Measurements from ENCODE around the gene LMBR1. TPM values are rescaled to one million over a fixed set of nuclear protein-coding genes. Genes with fewer than 3 reads are reported as not detected.

The LMBR1 gene
- total RNA-seq, 1 donor from 2014 or later, result 37.3 TPM

- no peaks in the 10 kb centered on the region for H3K36me3 Mint-ChIP-seq (ENCODE audit: low read depth)
- no peak for DNase-seq (ENCODE audit: low spot score)
- no peaks in the 10 kb centered on the region for H3K27me3 Mint-ChIP-seq (ENCODE audit: low read depth)
- no peak overlapping the region for H3K4me3 Mint-ChIP-seq (ENCODE audit: unreplicated experiment)
- TF ChIP-seq, protein P1, sequence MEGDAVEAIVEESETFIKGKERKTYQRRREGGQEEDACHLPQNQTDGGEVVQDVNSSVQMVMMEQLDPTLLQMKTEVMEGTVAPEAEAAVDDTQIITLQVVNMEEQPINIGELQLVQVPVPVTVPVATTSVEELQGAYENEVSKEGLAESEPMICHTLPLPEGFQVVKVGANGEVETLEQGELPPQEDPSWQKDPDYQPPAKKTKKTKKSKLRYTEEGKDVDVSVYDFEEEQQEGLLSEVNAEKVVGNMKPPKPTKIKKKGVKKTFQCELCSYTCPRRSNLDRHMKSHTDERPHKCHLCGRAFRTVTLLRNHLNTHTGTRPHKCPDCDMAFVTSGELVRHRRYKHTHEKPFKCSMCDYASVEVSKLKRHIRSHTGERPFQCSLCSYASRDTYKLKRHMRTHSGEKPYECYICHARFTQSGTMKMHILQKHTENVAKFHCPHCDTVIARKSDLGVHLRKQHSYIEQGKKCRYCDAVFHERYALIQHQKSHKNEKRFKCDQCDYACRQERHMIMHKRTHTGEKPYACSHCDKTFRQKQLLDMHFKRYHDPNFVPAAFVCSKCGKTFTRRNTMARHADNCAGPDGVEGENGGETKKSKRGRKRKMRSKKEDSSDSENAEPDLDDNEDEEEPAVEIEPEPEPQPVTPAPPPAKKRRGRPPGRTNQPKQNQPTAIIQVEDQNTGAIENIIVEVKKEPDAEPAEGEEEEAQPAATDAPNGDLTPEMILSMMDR (IDR thresholded peaks at IDR 0.05), result no peak
- peaks cover 19% of the 10 kb centered on the region for H3K4me1 Mint-ChIP-seq (ENCODE audit: low read depth)
- H3K9me3 Mint-ChIP-seq (ENCODE audit: low read depth), result no peaks in the 10 kb centered on the region
- H3K27ac Mint-ChIP-seq (ENCODE audit: unreplicated experiment), result no peak overlapping the region
Measured at GRCh38 chr7:156896388-156897022, 3.5 kb upstream of the LMBR1 start.

DNA sequence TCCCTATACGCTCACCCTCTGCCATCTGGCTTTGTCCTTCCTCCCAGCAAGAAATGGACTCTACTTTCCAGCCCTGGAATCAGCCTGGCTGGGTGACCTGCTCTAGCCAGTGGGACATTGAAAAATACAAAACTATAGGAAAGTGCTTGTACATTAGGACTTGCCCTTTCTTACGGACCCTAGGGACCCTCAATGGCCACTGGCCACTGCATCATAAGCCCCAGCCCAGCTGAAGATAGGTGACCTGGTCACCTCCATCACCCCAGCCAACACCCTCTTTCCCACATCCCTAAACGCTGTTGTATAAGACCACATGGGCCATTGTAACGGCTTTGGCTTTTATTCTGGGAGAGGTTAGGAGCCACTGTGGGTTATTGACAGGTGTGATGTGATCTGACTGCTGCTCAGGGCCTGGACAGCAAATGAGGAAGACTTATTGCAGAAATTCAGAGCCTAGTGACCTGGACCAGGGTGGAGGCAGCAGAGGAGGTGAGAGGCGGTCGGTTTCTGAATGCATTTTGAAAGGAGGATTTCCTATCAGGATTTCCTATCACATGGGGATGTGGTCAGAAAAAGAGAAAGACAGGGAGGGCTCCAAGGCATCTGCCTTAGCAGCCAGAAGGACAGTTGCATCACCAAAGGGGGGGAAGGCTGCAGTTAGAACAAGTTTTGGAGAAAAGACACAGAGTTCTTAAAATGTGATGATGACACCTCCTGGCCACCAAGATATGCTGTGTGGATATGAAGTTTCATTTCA is 2.2 kb upstream of the LMBR1 start:
- Mint-ChIP-seq H3K27me3 (ENCODE audit: low read depth) (no peaks in the 10 kb centered on the region), H3K4me1 (ENCODE audit: low read depth) (peaks cover 22% of the 10 kb centered on the region), H3K4me3 (ENCODE audit: unreplicated experiment) (peak overlapping the region; percentile 9), H3K27ac (ENCODE audit: unreplicated experiment) (no peak overlapping the region), H3K36me3 (ENCODE audit: low read depth) (no peaks in the 10 kb centered on the region), H3K9me3 (ENCODE audit: low read depth) (no peaks in the 10 kb centered on the region)
- no peak for DNase-seq (ENCODE audit: low spot score)
- TF ChIP-seq, protein P1 (IDR thresholded peaks at IDR 0.05), result no peak

GRCh38 chr7:156892081-156892800 is 742 bp downstream of the LMBR1 start:
- H3K4me3 Mint-ChIP-seq (ENCODE audit: unreplicated experiment), result peak overlapping the region; percentile 80
- H3K27ac Mint-ChIP-seq (ENCODE audit: unreplicated experiment), result peak overlapping the region; percentile 83
- TF ChIP-seq, protein P1 (IDR thresholded peaks at IDR 0.05), result no peak

GRCh38 chr7:156889746-156890145 is 3.2 kb downstream of the LMBR1 start:
- Mint-ChIP-seq H3K9me3 (ENCODE audit: low read depth) (no peaks in the 10 kb centered on the region), H3K27ac (ENCODE audit: unreplicated experiment) (no peak overlapping the region), H3K36me3 (ENCODE audit: low read depth) (no peaks in the 10 kb centered on the region), H3K4me1 (ENCODE audit: low read depth) (peaks cover 15% of the 10 kb centered on the region), H3K4me3 (ENCODE audit: unreplicated experiment) (no peak overlapping the region), H3K27me3 (ENCODE audit: low read depth) (no peaks in the 10 kb centered on the region)
- TF ChIP-seq, protein P1 (IDR thresholded peaks at IDR 0.05), result no peak
- DNase-seq (ENCODE audit: low spot score), result no peak

More at GRCh38 chr7:156892081-156892800, 742 bp downstream of the LMBR1 start:
- Mint-ChIP-seq H3K4me1 (ENCODE audit: low read depth) (peaks cover 15% of the 10 kb centered on the region), H3K27me3 (ENCODE audit: low read depth) (no peaks in the 10 kb centered on the region), H3K9me3 (ENCODE audit: low read depth) (no peaks in the 10 kb centered on the region), H3K36me3 (ENCODE audit: low read depth) (no peaks in the 10 kb centered on the region)
- DNase-seq (ENCODE audit: low spot score), result no peak

DNA sequence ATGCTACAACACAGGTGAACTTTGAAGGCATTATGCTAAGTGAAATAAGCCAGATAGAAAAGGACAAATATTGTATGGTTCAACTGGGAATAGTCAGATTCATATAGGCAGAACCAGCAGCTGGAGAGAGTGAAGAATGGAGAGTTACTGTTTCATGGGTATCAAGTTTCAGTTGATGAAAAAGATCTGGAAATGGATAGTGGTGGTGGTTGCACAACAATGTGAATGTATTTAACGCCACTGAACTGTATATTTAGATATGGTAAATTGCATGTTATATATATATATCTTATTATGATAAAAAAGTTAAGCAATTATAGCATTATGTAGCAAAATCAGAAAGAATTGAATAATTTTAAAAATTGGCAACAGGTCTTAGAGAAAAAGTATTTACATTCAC is 3.9 kb downstream of the LMBR1 start:
- no peaks in the 10 kb centered on the region for H3K27me3 Mint-ChIP-seq (ENCODE audit: low read depth)
- TF ChIP-seq, protein P1 (IDR thresholded peaks at IDR 0.05), result no peak
- no peak for DNase-seq (ENCODE audit: low spot score)
- no peak overlapping the region for H3K27ac Mint-ChIP-seq (ENCODE audit: unreplicated experiment)
- H3K36me3 Mint-ChIP-seq (ENCODE audit: low read depth), result no peaks in the 10 kb centered on the region
- no peak overlapping the region for H3K4me3 Mint-ChIP-seq (ENCODE audit: unreplicated experiment)
- peaks cover 15% of the 10 kb centered on the region for H3K4me1 Mint-ChIP-seq (ENCODE audit: low read depth)
- no peaks in the 10 kb centered on the region for H3K9me3 Mint-ChIP-seq (ENCODE audit: low read depth)
